GM13976 (cell line): ENCODE measurements around the gene FBXW9.

Source experiments
- DNase-seq: peaks from one replicate; pipeline ENCODE4 v3.0.0; 2012; ENCODE audit warnings: low spot score
- in situ Hi-C: fragments of 300-500 bp; cut with MboI; formaldehyde crosslinking; loops from one replicate; pipeline ENCODE4 v1.12.0; 2022; ENCODE audit warnings: low sequenced_read_pairs, mixed read lengths, inconsistent platforms; ENCODE audit not compliant: unreplicated experiment
- TF ChIP-seq, protein P1 (sequence below): IDR thresholded peaks from 2 replicates; pipeline ENCODE4 v1.5.1; 2012; ENCODE audit warnings: borderline replicate concordance, mild to moderate bottlenecking; ENCODE audit not compliant: insufficient read depth; ENCODE audit errors: extremely low read depth, missing control alignments, control extremely low read depth

FBXW9 gene

GRCh38 chr19:12711187-12711586, 14.8 kb upstream of the FBXW9 start:
- TF ChIP-seq, protein P1, sequence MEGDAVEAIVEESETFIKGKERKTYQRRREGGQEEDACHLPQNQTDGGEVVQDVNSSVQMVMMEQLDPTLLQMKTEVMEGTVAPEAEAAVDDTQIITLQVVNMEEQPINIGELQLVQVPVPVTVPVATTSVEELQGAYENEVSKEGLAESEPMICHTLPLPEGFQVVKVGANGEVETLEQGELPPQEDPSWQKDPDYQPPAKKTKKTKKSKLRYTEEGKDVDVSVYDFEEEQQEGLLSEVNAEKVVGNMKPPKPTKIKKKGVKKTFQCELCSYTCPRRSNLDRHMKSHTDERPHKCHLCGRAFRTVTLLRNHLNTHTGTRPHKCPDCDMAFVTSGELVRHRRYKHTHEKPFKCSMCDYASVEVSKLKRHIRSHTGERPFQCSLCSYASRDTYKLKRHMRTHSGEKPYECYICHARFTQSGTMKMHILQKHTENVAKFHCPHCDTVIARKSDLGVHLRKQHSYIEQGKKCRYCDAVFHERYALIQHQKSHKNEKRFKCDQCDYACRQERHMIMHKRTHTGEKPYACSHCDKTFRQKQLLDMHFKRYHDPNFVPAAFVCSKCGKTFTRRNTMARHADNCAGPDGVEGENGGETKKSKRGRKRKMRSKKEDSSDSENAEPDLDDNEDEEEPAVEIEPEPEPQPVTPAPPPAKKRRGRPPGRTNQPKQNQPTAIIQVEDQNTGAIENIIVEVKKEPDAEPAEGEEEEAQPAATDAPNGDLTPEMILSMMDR: no peak
- in situ Hi-C loops: no loop called here
- DNase-seq: no peak

DNA sequence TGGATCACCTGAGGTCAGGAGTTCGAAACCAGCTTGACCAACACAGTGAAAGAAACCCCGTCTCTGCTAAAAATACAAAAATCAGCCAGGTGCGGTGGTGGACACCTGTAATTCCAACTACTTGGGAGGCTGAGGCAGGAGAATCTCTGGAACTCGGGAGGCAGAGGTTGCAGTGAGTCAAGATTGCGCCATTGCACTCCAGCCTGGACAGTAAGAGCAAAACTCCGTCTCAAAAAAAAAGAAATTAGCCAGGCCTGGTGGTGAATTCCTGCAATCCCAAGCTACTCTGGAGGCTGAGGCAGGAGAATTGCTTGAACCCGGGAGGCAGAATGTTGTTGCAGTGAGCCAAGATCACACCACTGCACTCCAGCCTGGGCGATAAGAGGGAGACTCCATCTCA, 12.2 kb upstream of the FBXW9 start:
- no peak for DNase-seq
- TF ChIP-seq, protein P1: no peak
- in situ Hi-C loops: no loop called here

DNA sequence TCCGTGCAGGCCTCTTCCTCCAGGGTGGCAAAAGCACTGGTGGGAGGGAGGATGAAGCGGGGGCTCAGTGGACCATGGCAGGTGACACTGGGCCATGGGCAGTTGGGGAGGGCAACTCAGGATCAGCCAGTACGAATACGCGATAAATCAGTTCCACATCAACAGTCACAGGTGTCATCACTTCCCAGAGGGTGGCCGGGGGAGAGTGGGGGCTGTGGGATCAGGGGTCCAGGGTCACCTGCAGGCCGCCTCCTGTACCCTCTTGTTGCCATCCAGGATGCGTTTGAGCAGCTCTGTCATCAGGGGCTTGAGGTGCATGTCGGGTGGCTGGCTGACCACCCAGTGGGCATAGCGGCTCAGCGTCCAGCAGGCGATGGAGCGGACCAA, 9.9 kb upstream of the FBXW9 start:
- DNase-seq: no peak
- TF ChIP-seq, protein P1: no peak
- in situ Hi-C loops: no loop called here

- DNase-seq: no peak
- in situ Hi-C loops: no loop called here
- TF ChIP-seq, protein P1: no peak
Observed at GRCh38 chr19:12705654-12706331, 9.4 kb upstream of the FBXW9 start.

GRCh38 chr19:12705169-12705568, 8.7 kb upstream of the FBXW9 start:
- in situ Hi-C loops: no loop called here
- no peak for DNase-seq
- TF ChIP-seq, protein P1: no peak

GRCh38 chr19:12703046-12703445, 6.6 kb upstream of the FBXW9 start:
- DNase-seq: no peak
- in situ Hi-C loops: no loop called here
- TF ChIP-seq, protein P1: no peak
